Calu3 (cell line): Measurements from ENCODE around the gene KBTBD8. TPM values are rescaled to one million over a fixed set of nuclear protein-coding genes. Genes with fewer than 3 reads are reported as not detected.

Source experiments
- BruUV-seq: library from RNA; stranded (reverse); fragments of 400-500 nt; replicated peaks from 2 replicates; lab custom pipeline; 2021; lab: Mats Ljungman, UMichigan
- CTCF ChIA-PET: fragments of 300-600 bp; sonication (Branson Sonifier 250); formaldehyde crosslinking; loops from one replicate; lab custom pipeline; 2022; ENCODE audit warnings: antibody characterized with exemption; lab: Charles Lee
- DNase-seq: peaks from one replicate; pipeline ENCODE4 v3.0.0; 2022
- H3K27ac Mint-ChIP-seq: one replicate; pipeline ENCODE4 v1.8.0; 2022; ENCODE audit warnings: mixed read lengths; ENCODE audit not compliant: unreplicated experiment
- H3K27me3 Mint-ChIP-seq: one replicate; pipeline ENCODE4 v1.8.0; 2022; ENCODE audit warnings: mixed read lengths; ENCODE audit not compliant: unreplicated experiment
- H3K36me3 Mint-ChIP-seq: one replicate; pipeline ENCODE4 v1.8.0; 2022; ENCODE audit warnings: mild to moderate bottlenecking, moderate library complexity, mixed read lengths; ENCODE audit not compliant: insufficient read depth, unreplicated experiment
- H3K4me1 Mint-ChIP-seq: one replicate; pipeline ENCODE4 v1.8.0; 2022; ENCODE audit warnings: mild to moderate bottlenecking, low read depth, mixed read lengths; ENCODE audit not compliant: unreplicated experiment
- H3K4me3 Mint-ChIP-seq: one replicate; pipeline ENCODE4 v1.8.0; 2022; ENCODE audit warnings: mild to moderate bottlenecking, low read depth, moderate library complexity, mixed read lengths; ENCODE audit not compliant: unreplicated experiment
- H3K9me3 Mint-ChIP-seq: one replicate; pipeline ENCODE4 v1.8.0; 2022; ENCODE audit warnings: low read depth, mixed read lengths; ENCODE audit not compliant: unreplicated experiment
- intact Hi-C: fragments of 100-400 bp; cut with micrococcal nuclease; formaldehyde crosslinking; loops from one replicate; pipeline ENCODE4 v1.10.0; 2022; ENCODE audit not compliant: unreplicated experiment
- total RNA-seq: library from RNA; stranded (reverse); gene quantifications from 2 replicates; pipeline ENCODE4 v1.2.3, GENCODE V29; 2022
- TF ChIP-seq, protein P1 (sequence below): fragments of 200-600 bp; IDR thresholded peaks from one replicate; pipeline ENCODE4 v1.8.0; 2022; ENCODE audit warnings: antibody characterized with exemption; ENCODE audit not compliant: unreplicated experiment

KBTBD8 gene
- total RNA-seq, 1 experiment from 2014 or later: 4.1 TPM

DNA sequence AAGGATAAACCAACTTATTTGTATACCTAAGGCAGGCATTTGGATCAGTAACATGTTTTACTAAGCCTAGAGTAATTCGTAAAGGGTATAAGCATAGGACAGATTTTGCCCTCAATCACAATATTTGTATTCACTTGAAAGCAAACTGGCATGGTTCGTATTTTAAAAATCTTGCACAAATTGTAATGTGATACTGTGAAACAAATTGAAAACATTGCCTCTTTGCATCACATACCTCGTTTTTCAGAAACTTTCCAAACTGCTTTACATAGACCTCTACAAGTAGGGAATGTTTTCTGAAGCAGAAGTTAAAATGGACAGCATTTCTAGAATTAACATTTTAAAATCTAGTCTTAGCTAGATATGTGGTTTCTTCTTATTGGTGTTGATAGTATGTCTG is 11.6 kb downstream of the KBTBD8 start:
- Mint-ChIP-seq H3K36me3 (no peaks in the 10 kb centered on the region), H3K4me3 (no peak overlapping the region), H3K27me3 (no peaks in the 10 kb centered on the region), H3K4me1 (no peaks in the 10 kb centered on the region), H3K9me3 (no peaks in the 10 kb centered on the region), H3K27ac (no peak overlapping the region)
- CTCF ChIA-PET: no interaction called here
- intact Hi-C loops: no loop called here
- no peak for DNase-seq
- no TSS peak for BruUV-seq
- TF ChIP-seq, protein P1, sequence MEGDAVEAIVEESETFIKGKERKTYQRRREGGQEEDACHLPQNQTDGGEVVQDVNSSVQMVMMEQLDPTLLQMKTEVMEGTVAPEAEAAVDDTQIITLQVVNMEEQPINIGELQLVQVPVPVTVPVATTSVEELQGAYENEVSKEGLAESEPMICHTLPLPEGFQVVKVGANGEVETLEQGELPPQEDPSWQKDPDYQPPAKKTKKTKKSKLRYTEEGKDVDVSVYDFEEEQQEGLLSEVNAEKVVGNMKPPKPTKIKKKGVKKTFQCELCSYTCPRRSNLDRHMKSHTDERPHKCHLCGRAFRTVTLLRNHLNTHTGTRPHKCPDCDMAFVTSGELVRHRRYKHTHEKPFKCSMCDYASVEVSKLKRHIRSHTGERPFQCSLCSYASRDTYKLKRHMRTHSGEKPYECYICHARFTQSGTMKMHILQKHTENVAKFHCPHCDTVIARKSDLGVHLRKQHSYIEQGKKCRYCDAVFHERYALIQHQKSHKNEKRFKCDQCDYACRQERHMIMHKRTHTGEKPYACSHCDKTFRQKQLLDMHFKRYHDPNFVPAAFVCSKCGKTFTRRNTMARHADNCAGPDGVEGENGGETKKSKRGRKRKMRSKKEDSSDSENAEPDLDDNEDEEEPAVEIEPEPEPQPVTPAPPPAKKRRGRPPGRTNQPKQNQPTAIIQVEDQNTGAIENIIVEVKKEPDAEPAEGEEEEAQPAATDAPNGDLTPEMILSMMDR: no peak

DNA sequence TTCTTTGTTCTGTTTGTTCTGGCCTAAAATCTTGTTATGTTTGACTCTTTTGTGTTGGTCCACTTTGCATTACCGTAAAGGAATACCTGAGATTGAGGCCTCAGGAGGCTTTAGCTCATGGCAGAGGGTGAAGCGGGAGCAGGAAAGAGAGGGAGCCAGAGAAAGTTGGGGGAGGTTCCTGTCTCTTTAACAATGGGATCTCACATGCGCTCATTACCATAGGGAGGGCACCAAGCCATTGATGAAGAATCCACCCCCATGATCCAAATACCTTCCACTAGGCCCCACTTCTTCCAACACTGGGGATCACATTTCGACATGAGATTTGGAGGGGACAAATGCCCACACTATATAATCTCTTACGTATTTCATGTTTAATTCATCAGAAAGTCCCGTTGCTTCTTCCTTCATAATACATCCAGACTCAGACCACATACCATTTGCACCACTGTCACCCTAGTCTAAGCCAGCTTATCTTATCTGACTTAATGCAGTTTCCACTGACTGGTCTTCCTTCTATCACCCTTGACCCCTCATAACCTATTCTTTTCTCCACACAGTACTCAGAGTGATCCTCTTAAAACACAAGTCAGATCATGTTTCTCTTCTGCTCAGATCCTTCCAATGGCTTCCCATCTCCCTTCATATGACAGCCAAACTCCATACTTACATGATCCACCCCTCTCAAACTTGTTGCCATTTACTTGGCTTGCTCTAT is 13.5 kb downstream of the KBTBD8 start:
- Mint-ChIP-seq H3K9me3 (no peaks in the 10 kb centered on the region), H3K4me1 (peaks cover 5% of the 10 kb centered on the region), H3K4me3 (no peak overlapping the region), H3K36me3 (no peaks in the 10 kb centered on the region), H3K27ac (no peak overlapping the region), H3K27me3 (no peaks in the 10 kb centered on the region)
- no TSS peak for BruUV-seq
- DNase-seq: no peak
- TF ChIP-seq, protein P1: no peak
- intact Hi-C loops: no loop called here
- CTCF ChIA-PET: no interaction called here

DNA sequence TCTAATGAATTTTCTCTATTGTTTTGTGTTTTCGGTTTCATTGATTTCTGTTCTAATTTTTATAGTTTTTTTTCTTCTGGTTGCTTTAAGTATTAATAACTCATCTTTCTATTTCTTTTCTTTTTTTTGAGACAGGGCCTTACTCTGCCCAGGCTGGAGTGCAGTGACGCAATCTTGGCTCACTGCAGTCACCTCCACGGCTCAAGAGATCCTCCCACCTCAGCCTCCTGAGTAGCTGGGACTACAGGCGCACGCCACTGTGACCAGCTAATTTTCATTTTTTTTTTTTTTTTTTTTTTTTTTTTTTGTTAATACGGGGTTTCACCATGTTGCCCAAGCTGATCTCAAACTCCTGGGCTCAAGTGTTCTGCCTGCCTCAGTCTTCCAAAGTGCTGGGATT is 14.5 kb downstream of the KBTBD8 start:
- Mint-ChIP-seq H3K27ac (no peak overlapping the region), H3K4me1 (peaks cover 15% of the 10 kb centered on the region), H3K27me3 (no peaks in the 10 kb centered on the region), H3K9me3 (no peaks in the 10 kb centered on the region), H3K36me3 (no peaks in the 10 kb centered on the region), H3K4me3 (no peak overlapping the region)
- intact Hi-C loops: no loop called here
- no TSS peak for BruUV-seq
- CTCF ChIA-PET: interaction anchor here (0.7 kb wide), 1 partner anchor 618 kb away, joined by 3 read pairs; no protein-coding TSS in a partner anchor
- TF ChIP-seq, protein P1: no peak
- DNase-seq: no peak

DNA sequence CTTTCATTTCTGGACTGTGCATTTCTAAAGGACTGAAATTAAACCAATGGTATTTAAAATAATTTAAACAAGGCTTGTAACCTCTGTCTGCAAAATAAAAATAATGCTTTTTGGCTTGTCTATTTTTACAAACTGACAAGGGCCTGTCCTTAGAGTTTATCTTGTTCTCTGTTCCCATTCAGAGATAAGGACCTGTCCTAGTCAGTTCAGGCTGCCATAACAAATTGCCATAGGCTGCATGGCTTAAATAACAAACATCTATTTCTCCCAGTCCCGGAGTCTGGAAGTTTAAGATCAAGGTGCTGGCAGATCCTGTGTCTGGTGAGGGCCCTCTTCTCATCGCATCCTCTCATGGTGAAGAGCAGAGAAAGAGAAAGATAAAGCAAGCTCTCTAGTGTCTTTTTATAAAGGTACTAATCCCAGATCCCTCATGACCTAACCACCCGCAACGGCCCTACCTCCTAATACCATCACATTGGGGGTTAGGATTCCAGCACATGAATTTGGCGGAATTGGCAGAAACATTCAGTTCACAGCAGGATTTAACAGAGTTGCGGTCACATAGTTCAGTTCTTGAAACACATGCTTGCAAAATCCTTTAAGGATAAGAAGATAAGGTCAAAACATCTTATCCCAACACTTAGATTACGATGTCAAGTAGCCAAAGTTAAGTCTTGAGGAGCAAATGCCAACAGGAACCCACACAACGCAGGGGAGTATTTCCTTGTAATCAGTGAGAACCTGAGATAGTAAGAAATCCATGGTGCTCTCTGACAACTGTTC is 17.8 kb downstream of the KBTBD8 start:
- intact Hi-C loops: loop anchor here (5.0 kb wide), 1 partner anchor 44 kb away; no protein-coding TSS in a partner anchor
- Mint-ChIP-seq H3K4me3 (no peak overlapping the region), H3K27ac (no peak overlapping the region)

More for the DNA sequence above, 17.8 kb downstream of the KBTBD8 start:
- peaks cover 27% of the 10 kb centered on the region for H3K4me1 Mint-ChIP-seq
- H3K9me3 Mint-ChIP-seq: no peaks in the 10 kb centered on the region
- BruUV-seq: no TSS peak
- TF ChIP-seq, protein P1: no peak
- no peak for DNase-seq
- no peaks in the 10 kb centered on the region for H3K27me3 Mint-ChIP-seq
- H3K36me3 Mint-ChIP-seq: no peaks in the 10 kb centered on the region
- CTCF ChIA-PET: no interaction called here
